Activated naive CD4-positive, alpha-beta T cell treated with anti-CD3 and anti-CD28 coated beads, Interleukin-2, amount 50 U/mL, for 72 hours (primary cell): ENCODE measurements around the gene RYK. TPM values are rescaled to one million over a fixed set of nuclear protein-coding genes. Genes with fewer than 3 reads are reported as not detected.
"Not testable (repeated sequence)": the region's sequence is repeated elsewhere in the genome, so short reads cannot be mapped to it uniquely, and the experiment has no call there.

Experiments
- ATAC-seq, 2 donors: fragments of 150-1000 bp; cut with Tn5 transposase; 2 replicates each; pipeline ENCODE4 v1.10.0; 2021; ENCODE audit warnings: mild to moderate bottlenecking in 2 of 2, moderate library complexity in 2 of 2
- DNase-seq, 2 donors: peaks; one replicate each; pipeline ENCODE4 v3.0.0; 2021 to 2022; ENCODE audit warnings: low spot score in 2 of 2
- H3K27ac Mint-ChIP-seq, 2 donors: one replicate each; pipeline ENCODE4 v1.8.0; 2022; ENCODE audit warnings: mild to moderate bottlenecking in 2 of 2, mixed read lengths in 2 of 2
- H3K36me3 Mint-ChIP-seq, 2 donors: one replicate each; pipeline ENCODE4 v1.8.0; 2022; ENCODE audit warnings: mixed read lengths in 2 of 2
- H3K9me3 Mint-ChIP-seq, 2 donors: one replicate each; pipeline ENCODE4 v1.8.0; 2022; ENCODE audit warnings: mixed read lengths in 2 of 2
- total RNA-seq, 2 donors: library from RNA; stranded (reverse); gene quantifications; one replicate each; pipeline ENCODE4 v1.2.3, GENCODE V29; 2022

Gene RYK
- total RNA-seq, 2 donors from 2014 or later: 16.4 to 50.1 TPM

DNA sequence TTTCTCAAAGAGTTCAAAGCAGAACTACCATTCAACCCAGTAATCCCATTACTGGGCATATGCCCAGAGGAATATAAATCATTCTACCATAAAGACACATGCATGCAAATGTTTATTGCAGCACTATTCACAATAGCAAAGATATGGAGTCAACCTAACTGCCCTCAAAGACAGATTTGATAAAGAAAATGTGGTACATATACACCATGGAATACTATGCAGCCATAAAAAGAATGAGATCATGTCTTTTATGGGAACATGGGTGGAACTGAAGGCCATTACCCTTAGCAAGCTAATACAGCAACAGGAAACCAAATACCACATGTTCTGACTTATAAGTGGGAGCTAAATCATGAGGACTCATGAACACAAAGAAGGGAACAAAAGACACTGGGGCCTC lies 24.5 kb upstream of the RYK start:
- DNase-seq: not testable (repeated sequence)

DNA sequence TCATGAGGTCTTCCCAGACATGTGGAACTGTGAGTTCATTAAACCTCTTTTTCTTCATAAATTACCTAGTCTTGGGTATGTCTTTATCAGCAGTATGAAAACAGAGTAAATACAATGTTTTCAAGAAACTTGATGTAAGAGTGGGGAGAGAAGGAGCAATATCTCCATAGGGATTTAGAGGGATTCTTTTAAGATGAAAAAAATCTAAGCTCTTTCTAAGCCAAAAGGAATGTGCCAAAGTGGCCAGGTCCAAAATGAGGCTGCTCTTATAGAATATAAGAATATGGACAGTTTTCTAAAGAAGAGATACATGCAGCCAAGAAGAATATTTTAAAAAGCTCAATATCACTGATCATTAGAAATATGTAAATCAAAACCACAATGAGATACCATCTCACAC lies 23.9 kb upstream of the RYK start:
- ATAC-seq (no peak), DNase-seq (no peak)
- peaks cover 0 to 3% of the 10 kb centered on the region in 2 donors for H3K9me3 Mint-ChIP-seq
- no peaks in the 10 kb centered on the region for H3K36me3 Mint-ChIP-seq
- no peak overlapping the region for H3K27ac Mint-ChIP-seq

More for the DNA sequence above, 24.5 kb upstream of the RYK start:
- H3K27ac Mint-ChIP-seq, ATAC-seq, H3K36me3 Mint-ChIP-seq, H3K9me3 Mint-ChIP-seq: not testable (repeated sequence)

DNA sequence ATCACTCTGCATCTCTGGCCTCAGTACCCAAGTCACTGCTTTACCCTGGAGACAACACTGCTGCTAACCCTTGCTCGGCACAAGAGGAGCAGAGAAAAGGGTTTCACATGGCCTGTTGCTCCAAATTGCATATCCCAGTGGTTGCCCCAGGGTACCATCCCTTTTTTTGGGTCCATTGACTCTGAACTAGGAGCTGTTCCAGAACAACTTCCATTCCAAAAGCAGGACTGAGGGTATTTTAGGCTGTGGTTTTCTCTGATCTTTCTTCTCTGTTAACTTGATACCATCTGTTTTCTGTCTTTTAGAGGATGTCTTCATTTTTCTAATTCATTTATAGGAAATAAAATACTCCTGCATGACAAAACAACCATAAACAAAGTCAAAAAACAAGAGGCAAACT lies 17.3 kb upstream of the RYK start:
- no peak overlapping the region for H3K27ac Mint-ChIP-seq
- DNase-seq: no peak
- no peaks in the 10 kb centered on the region for H3K36me3 Mint-ChIP-seq
- no peaks in the 10 kb centered on the region for H3K9me3 Mint-ChIP-seq
- ATAC-seq: no peak

DNA sequence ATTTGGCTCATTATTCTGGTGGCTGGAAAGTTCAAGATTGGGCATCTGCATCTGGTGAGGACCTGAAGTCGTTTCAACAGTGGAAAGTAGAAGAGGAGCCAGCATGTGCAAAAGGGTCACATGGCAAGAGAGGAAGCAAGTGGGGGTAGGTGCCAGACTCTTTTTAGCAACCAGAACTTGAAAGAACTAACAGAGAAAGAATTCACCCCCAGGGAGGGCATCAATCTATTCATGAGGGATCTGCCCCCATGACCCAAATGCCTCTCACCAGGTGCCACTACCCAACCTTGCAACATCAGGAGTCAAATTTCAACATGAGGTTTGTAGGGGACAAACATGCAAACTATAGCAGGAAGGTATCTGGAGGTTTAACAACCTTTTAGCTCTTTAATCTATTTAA lies 10.3 kb upstream of the RYK start:
- DNase-seq: no peak
- H3K9me3 Mint-ChIP-seq: no peaks in the 10 kb centered on the region
- H3K36me3 Mint-ChIP-seq: no peaks in the 10 kb centered on the region
- ATAC-seq: no peak
- H3K27ac Mint-ChIP-seq: no peak overlapping the region

DNA sequence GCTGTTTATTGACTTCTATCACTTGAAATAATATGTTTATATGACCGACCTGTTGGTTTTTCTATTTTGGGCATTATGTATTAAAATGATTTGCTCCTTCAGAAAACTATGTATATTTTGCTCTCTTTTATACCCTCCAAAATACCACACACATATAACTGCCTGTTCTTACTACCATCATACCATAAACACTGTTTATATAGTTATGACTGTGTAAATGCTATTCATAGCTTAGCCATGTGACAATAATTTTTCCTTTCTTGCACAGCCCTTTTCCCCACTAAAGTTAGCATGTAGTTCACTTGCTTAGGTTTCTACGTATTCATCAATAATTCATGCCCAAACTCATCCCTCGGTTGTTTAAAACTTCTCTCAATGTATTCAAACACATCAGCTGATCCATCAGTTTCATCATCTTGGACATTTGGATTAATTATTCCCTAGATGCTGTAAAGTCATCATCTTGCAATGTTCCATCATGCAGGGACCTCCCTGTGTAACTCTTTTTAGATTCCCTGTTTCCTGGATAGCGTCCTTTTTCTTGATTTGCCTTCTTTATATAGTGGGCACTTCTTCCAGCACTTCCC lies 8.2 kb upstream of the RYK start:
- no peak overlapping the region for H3K27ac Mint-ChIP-seq
- no peaks in the 10 kb centered on the region for H3K9me3 Mint-ChIP-seq
- ATAC-seq (no peak), DNase-seq (no peak)
- no peaks in the 10 kb centered on the region for H3K36me3 Mint-ChIP-seq

DNA sequence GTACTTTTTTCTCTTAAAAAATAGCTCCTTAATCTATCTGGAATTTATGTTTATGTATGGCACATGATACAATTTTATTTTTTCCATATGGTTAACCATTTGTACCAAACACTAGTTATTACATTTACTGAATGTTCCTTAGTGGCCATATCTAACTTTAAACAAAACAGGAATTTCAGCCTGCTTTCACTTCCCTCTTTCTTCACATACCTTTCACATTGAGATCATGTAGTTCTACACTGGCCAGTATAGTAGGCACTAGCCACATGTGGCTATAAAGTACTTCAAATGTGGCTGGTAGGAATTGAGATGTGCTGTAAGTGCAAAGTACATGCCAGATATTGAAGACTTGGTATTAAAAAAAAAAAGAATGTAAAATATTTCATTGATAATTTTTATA lies 4.7 kb upstream of the RYK start:
- Mint-ChIP-seq H3K27ac (no peak overlapping the region), H3K9me3 (no peaks in the 10 kb centered on the region), H3K36me3 (no peaks in the 10 kb centered on the region)
- ATAC-seq (no peak), DNase-seq (no peak)

DNA sequence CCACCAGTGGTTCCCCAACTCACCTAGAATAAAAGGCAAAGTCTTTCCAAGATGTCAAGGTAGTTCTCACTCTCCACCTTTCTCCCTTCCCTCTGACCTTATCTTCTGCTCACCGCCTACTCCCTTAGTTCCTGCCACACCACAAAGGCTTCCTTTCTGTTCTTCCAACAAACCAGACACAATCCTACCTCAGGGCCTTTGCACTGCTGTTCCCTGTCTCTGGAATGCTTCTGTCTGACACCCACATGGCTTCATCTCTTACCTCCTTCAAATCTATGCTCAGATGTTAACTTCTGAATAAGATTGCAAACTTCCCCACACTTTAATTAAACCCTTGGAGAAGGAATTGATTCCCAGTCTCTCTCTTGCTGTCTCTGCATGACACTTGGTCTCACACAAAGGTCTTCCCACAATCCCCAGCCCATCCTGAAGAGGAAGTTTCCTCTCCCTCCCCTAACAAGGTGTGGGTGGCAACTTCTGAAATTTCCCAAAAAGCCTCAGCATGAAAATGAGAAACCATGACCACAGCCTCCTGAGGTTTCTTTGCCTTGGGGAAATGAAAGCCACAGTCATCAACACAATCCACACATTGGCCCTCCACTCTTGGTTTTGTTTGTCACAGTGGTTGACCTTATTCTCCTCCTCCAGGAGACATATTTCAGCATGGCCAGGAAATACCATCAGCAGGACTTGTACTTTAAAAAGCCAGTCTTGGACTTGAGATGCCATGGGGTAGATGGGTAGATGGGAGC lies 3.0 kb upstream of the RYK start:
- DNase-seq (peak in 1 of 2 donors; percentile 56), ATAC-seq (peak; percentile 18 to 52)
- H3K36me3 Mint-ChIP-seq: peaks cover 10 to 12% of the 10 kb centered on the region in 2 donors
- H3K27ac Mint-ChIP-seq: peak overlapping the region in 1 of 2 donors; percentile 52
- H3K9me3 Mint-ChIP-seq: no peaks in the 10 kb centered on the region

DNA sequence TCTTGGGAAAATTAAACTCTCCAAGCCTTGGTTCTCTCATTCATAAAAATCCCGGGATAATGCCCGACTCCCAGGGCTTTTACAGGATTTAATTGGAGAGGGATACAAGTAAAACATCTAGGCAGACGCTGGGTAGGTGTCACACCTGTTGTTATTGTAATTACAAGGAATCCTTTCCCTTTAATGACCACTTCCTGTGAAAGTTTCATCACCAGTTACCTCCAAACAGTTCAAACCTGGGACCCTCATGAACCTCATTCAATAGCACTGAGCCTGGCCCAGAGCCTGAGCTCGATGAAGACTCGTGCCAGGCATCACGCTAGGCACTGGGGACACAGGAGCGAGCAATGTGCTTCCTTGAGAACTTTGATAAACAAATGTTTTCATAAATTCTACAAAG lies 2.1 kb upstream of the RYK start:
- ATAC-seq (no peak), DNase-seq (no peak)
- Mint-ChIP-seq H3K9me3 (no peaks in the 10 kb centered on the region), H3K36me3 (peaks cover 10 to 12% of the 10 kb centered on the region in 2 donors), H3K27ac (no peak overlapping the region)

DNA sequence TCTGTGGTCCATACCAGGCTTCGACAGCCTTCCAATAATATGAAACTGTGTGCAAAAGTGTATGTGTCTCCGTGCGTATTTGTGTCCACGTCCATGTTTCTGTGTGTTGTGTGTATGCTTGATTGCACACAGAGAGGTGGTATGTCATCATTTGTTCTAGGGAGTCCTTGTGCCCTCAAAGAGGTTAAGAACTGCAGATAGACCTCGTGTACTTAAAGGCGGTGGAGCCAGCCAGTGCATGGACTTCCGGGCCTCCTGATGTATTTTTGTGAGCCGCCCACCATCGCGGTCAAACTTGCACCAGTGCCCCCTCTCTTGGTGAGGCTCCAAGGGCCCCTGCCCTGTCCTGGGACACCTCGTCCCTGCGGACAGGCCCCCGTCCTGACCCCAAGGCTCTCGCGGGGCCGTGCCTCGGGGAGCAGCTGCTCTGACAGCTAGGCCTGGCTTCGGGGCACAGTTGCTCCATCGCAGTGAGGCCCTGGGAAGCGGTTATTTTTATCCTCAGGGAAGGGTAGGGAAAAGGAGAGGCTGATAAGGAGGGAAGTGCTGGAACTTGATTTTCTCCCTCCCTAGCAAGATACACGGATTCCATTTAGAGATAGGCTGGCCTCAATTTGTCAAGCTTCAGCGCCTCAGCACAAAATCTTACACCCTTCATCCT lies 1.2 kb upstream of the RYK start:
- Mint-ChIP-seq H3K36me3 (peaks cover 14 to 17% of the 10 kb centered on the region in 2 donors), H3K9me3 (peaks cover 2 to 4% of the 10 kb centered on the region in 2 donors), H3K27ac (peak overlapping the region; percentile 15 to 65)
- DNase-seq: no peak
- ATAC-seq: no peak

DNA sequence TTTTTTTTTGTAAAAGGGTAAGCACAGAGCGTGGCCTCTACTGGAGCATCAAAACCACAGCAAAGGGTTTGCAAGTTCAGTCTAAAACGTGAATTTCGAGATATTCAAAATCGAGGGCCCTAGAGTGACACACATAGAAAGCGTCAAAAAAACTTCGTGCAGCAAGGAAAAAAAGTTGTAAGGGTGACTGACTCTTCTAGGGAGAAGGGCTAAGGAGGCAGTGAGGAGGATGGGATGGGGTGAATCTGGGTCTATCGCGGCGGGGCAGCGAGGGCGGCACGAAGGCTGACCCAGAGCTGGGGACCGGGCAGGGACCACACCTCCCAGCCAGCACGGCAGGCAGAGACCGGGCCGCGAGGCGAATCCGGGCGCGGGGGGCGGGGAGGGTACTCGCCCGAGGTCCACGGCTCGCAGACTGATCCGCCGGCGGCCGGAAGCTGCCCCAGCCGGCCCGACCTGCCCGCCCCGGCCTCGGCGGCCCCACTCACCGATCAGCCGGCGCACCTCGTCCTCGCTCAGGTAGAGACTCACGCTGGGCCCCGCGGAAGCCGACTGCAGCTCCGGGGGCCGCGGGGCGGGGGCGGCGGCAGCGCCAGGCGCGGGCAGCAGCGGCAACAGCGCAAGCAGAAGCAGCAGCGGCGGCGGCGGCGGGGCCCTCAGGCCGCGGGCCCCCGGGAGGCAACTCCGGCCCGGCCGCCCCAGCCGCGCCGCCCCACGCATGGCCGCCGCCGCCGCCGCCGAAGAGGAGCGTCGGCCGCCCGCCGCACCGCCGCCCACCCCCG lies 533 bp downstream of the RYK start:
- H3K27ac Mint-ChIP-seq: peak overlapping the region; percentile 93 to 94
- ATAC-seq: peak; percentile 51 to 65
- DNase-seq: peak; percentile 42 to 67

DNA sequence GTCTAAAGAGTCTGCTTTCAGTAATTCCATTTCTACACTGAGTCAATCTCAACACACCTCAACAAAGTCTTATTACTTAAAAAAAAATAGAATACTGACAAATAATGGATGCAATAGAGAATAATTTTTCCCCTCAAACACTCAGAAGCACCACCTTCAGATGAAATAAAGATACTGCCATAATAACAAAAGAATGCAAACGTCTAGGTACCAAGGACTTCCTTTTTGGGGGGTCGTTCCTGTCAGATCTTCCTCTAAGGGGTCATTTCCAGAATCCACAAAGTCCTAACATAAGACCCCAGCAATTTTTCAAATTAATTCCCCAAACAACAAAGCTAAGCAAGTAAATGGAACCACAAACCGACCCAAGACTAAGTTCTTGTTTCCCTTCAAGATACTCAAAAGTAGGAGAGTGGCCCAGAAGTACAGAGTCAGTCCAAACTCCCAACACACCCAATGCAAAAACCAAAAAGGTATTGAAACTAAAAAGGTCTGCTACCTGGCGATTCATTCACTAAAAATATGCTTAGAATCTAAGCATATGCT lies 1.3 kb downstream of the RYK start:
- ATAC-seq: peak in 1 of 2 donors; percentile 1
- Mint-ChIP-seq H3K27ac (peak overlapping the region in 1 of 2 donors; percentile 93), H3K9me3 (peaks cover 2 to 10% of the 10 kb centered on the region in 2 donors), H3K36me3 (peaks cover 21 to 22% of the 10 kb centered on the region in 2 donors)
- DNase-seq: no peak

More for the DNA sequence above, 533 bp downstream of the RYK start:
- Mint-ChIP-seq H3K9me3 (peaks cover 2 to 10% of the 10 kb centered on the region in 2 donors), H3K36me3 (peaks cover 18 to 22% of the 10 kb centered on the region in 2 donors)

DNA sequence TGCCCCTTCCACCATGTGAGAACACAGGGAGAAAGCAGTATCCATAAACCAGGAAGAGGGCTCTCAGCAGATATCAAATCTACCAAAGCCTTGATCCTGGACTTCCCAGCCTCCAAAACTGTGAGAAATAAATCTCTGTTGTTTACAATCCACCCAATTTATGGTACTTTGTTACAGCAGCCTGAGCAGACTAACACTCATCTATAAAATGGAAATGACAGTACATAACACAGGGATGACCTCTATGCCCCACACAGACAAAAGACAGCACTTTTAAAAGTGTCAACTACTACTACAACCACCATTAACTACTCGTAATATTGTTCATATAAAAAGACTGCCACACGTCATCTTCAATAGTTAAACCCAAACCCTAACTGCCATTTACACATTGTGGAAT lies 5.7 kb downstream of the RYK start:
- Mint-ChIP-seq H3K27ac (no peak overlapping the region), H3K36me3 (peaks cover 18 to 19% of the 10 kb centered on the region in 2 donors), H3K9me3 (peaks cover 2 to 10% of the 10 kb centered on the region in 2 donors)
- DNase-seq (no peak), ATAC-seq (no peak)

DNA sequence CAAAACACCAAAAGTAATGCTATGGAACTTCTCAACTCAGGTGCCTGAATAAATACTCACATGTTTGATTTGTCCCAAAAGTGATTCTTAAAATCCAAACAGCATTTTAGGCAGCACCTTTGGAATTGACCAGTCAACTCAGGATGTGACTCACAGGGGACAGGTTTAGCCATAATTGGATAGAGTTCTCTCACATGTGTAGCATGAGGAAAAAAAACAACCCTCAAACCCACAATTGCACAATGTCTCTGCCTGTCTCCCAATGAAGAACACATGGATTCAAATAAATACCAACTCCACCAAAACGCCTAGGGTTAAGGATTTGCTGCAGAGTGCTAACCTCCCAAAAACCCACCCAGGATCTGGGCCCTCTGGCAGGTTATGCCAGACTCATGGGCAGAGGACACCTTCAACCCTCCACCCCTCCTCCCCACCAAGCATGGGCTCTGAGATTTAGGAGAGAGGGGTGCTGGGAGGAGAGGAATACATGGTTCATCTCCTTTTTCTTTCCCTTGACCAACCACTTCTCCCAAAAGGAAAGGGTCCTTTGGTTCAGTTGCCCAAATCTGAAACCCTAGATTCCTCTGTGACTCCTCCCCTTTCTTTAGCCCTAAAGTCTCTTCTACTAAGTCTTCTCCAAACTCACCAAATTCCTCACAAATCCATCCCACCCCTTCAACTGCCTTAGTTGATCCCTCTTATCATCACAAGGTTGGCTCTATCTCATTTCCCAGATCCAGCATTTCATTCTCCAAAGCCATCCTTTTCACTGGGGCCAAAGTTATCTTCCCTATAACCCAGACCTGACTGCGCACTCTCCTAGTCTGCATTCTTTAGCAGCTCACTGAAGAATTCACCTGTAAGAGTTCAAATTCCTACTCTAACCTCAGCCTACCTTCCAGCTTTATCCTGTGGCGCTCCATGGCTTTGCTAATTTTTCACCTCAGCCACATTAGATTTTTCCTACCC lies 7.7 kb downstream of the RYK start:
- ATAC-seq: peak; percentile 64 to 78

DNA sequence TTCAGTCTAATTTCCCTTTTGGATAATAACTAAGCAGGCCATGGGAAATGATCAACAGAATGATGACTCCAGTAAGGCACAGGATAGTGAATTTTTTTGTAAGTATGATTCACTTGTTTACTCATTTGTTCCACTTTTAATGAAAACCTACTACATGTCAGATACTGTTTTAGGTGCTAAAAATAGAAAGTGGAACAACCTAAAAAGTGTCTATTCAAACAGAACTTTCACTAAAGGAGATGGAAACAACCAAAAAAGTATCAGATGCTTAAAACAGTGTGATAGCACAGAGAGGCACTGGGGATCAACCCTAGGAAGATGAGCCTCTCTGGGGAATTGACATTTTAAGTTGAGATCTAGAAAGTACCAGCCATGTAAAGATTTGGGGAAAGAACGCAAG lies 11.1 kb downstream of the RYK start:
- Mint-ChIP-seq H3K36me3 (no peaks in the 10 kb centered on the region), H3K9me3 (no peaks in the 10 kb centered on the region), H3K27ac (peak overlapping the region; percentile 78 to 80)
- DNase-seq: no peak
- peak; percentile 70 to 84 for ATAC-seq

More for the DNA sequence above, 7.7 kb downstream of the RYK start:
- no peak for DNase-seq
- Mint-ChIP-seq H3K27ac (no peak overlapping the region), H3K9me3 (peaks cover 2 to 10% of the 10 kb centered on the region in 2 donors), H3K36me3 (peaks cover 10% of the 10 kb centered on the region in 2 donors)

DNA sequence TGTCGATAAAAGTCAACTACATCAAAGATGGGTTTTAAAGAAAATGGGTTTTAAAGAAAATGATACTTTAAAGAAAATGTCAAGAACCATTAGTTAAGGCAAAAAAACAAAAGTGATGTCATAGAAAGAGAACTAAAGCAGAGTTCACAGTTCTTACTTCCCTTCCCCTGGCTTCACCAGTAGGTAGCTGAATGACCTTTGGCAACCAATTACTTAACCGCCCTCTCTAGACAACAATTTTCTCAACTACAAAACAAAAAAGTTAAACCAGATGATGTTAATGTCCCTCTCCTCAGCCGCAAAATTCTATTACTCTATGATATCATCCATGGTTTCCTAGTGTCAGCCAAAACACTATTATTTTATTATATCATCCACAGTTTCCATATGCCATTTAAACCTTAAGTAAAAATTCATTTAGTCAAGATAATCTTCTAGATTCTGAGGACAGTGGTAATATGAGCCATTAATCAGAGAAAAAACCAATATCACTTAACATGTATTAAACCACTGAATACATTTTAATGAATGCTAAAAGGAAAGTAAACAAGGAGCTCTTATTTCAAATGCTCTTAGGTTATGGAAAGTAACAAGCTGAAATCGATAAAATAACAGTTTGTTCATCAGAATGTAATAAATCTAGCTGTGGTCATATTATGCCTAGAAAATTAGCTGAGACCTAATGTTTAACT lies 13.1 kb downstream of the RYK start:
- Mint-ChIP-seq H3K9me3 (no peaks in the 10 kb centered on the region), H3K27ac (no peak overlapping the region), H3K36me3 (no peaks in the 10 kb centered on the region)
- DNase-seq (no peak), ATAC-seq (no peak)
